Sigmoid colon (tissue), 3 donors: ENCODE measurements around the gene AK5.

Experiments
- CTCF ChIP-seq, 4 experiments: fragments of 450-650 bp in 3 of 4; fragments of 200-600 bp in 1 of 4; IDR thresholded peaks; one replicate each; pipeline ENCODE4 v1.5.1; 2016 to 2019; ENCODE audit warnings: antibody characterized with exemption in 4 of 4, mild to moderate bottlenecking in 3 of 4, moderate library complexity in 2 of 4
- POLR2A ChIP-seq, 2 donors: fragments of 450-650 bp; IDR thresholded peaks; one replicate each; pipeline ENCODE4 v1.6.1; 2016; ENCODE audit warnings: antibody characterized with exemption in 2 of 2, mild to moderate bottlenecking in 2 of 2, moderate library complexity in 2 of 2

GRCh38 chr1:77354536-77354935 lies 72.7 kb downstream of the AK5 start:
- no peak for TF ChIP-seq CTCF (IDR thresholded peaks at IDR 0.05)
- no peak for TF ChIP-seq POLR2A (IDR thresholded peaks at IDR 0.05)
